IMR-90 (cell line): Measurements from ENCODE around the gene YPEL4. TPM values are rescaled to one million over a fixed set of nuclear protein-coding genes. Genes with fewer than 3 reads are reported as not detected.

ENCODE experiments used
- ATAC-seq: fragments of 200-7000 bp; cut with Tn5 transposase; 2 replicates; pipeline ENCODE4 v1.9.1; 2020; ENCODE audit warnings: low read depth, mild to moderate bottlenecking, moderate library complexity
- Bru-seq: library from RNA; stranded (reverse); fragments of 400-500 nt; gene quantifications from one replicate; lab custom pipeline; 2021; lab: Mats Ljungman, UMichigan
- BruChase-seq, 2 experiments: library from RNA; stranded (reverse); fragments of 400-500 nt; gene quantifications; one replicate each; lab custom pipeline; 2021; lab: Mats Ljungman, UMichigan
- BruUV-seq: library from RNA; stranded (reverse); fragments of 400-500 nt; replicated peaks from 2 replicates; lab custom pipeline; 2021; lab: Mats Ljungman, UMichigan
- CTCF ChIA-PET: fragments of 300-600 bp; formaldehyde crosslinking; extraction: SDS; loops from one replicate; lab custom pipeline; 2021; ENCODE audit warnings: antibody characterized with exemption; lab: Yijun Ruan, JAX
- POLR2A ChIA-PET: fragments of 300-600 bp; sonication (Branson Sonifier 250); formaldehyde crosslinking; loops from one replicate; lab custom pipeline; 2022; ENCODE audit warnings: antibody characterized with exemption; ENCODE audit not compliant: unreplicated experiment; lab: Charles Lee
- DNase-seq: peaks from one replicate; pipeline ENCODE4 v3.0.0; 2013
- H2AFZ ChIP-seq: replicated peaks from 2 replicates; pipeline ENCODE3; 2013; ENCODE audit warnings: low read length, mild to moderate bottlenecking; ENCODE audit not compliant: poor library complexity
- H2AK5ac ChIP-seq: 2 replicates; pipeline ENCODE4 v1.6.1; 2013; ENCODE audit warnings: low read depth, low read length, inconsistent platforms
- H2AK9ac ChIP-seq: replicated peaks from 2 replicates; pipeline ENCODE3; 2013; ENCODE audit warnings: mild to moderate bottlenecking, low read depth, low read length, moderate library complexity; ENCODE audit not compliant: poor library complexity
- H2BK120ac ChIP-seq: 2 replicates; pipeline ENCODE4 v1.6.1; 2013; ENCODE audit warnings: low read depth, low read length, inconsistent platforms
- H2BK15ac ChIP-seq: 3 replicates; pipeline ENCODE4 v1.6.1; 2013; ENCODE audit warnings: low read depth, low read length, inconsistent platforms
- H2BK20ac ChIP-seq: 2 replicates; pipeline ENCODE4 v1.6.1; 2013; ENCODE audit warnings: low read depth, mild to moderate bottlenecking, inconsistent platforms, low read length, moderate library complexity
- H2BK5ac ChIP-seq: 2 replicates; pipeline ENCODE4 v1.6.1; 2013; ENCODE audit warnings: mild to moderate bottlenecking, low read depth, low read length, inconsistent platforms; ENCODE audit not compliant: poor library complexity, severe bottlenecking
- H3K14ac ChIP-seq: replicated peaks from 2 replicates; pipeline ENCODE4 v1.6.1; 2013; ENCODE audit warnings: low read depth, low read length, inconsistent platforms
- H3K18ac ChIP-seq: 2 replicates; pipeline ENCODE4 v1.6.1; 2013; ENCODE audit warnings: low read depth, low read length, control low read depth
- H3K23ac ChIP-seq: 2 replicates; pipeline ENCODE4 v1.6.1; 2013; ENCODE audit warnings: low read depth, low read length, inconsistent platforms
- H3K27ac ChIP-seq: 2 replicates; pipeline ENCODE4 v1.5.1; 2013; ENCODE audit warnings: mild to moderate bottlenecking, control low read depth, low read length; ENCODE audit not compliant: insufficient read depth
- H3K27me3 ChIP-seq: 2 replicates; pipeline ENCODE4 v1.6.1; 2013; ENCODE audit warnings: low read length; ENCODE audit not compliant: control insufficient read depth, insufficient read depth
- H3K36me3 ChIP-seq: 2 replicates; pipeline ENCODE4 v1.6.1; 2013; ENCODE audit warnings: low read length, mixed read lengths; ENCODE audit not compliant: control insufficient read depth, insufficient read depth
- H3K4ac ChIP-seq: 2 replicates; pipeline ENCODE4 v1.6.1; 2013; ENCODE audit warnings: low read depth, low read length, inconsistent platforms
- H3K4me1 ChIP-seq: 2 replicates; pipeline ENCODE4 v1.6.1; 2013; ENCODE audit warnings: low read length, mixed read lengths; ENCODE audit not compliant: control insufficient read depth, insufficient read depth
- H3K4me2 ChIP-seq: 2 replicates; pipeline ENCODE4 v1.6.1; 2013; ENCODE audit warnings: low read depth, mild to moderate bottlenecking, control low read depth, low read length, moderate library complexity
- H3K4me3 ChIP-seq: 2 replicates; pipeline ENCODE4 v1.5.1; 2013; ENCODE audit warnings: low read depth, mild to moderate bottlenecking, control low read depth, low read length, moderate library complexity; ENCODE audit not compliant: insufficient read depth
- H3K56ac ChIP-seq: 2 replicates; pipeline ENCODE4 v1.6.1; 2013; ENCODE audit warnings: low read length, inconsistent platforms; ENCODE audit not compliant: insufficient read depth; ENCODE audit errors: extremely low read depth
- H3K79me1 ChIP-seq, 2 experiments: 2 replicates each; pipeline ENCODE4 v1.6.1; 2013; ENCODE audit warnings: low read length in 2 of 2, inconsistent platforms in 1 of 2, low read depth in 1 of 2
- H3K9ac ChIP-seq: 2 replicates; pipeline ENCODE4 v1.6.1; 2013; ENCODE audit warnings: low read depth, low read length, control low read depth
- H3K9me1 ChIP-seq: 2 replicates; pipeline ENCODE4 v1.6.1; 2013; ENCODE audit warnings: low read length, inconsistent platforms; ENCODE audit not compliant: insufficient read depth
- H3K9me3 ChIP-seq: 2 replicates; pipeline ENCODE4 v1.6.1; 2013; ENCODE audit warnings: low read length; ENCODE audit not compliant: control insufficient read depth, insufficient read depth
- H4K20me1 ChIP-seq: 2 replicates; pipeline ENCODE4 v1.6.1; 2013; ENCODE audit warnings: low read length, inconsistent platforms; ENCODE audit not compliant: insufficient read depth
- H4K5ac ChIP-seq: 2 replicates; pipeline ENCODE4 v1.6.1; 2013; ENCODE audit warnings: mild to moderate bottlenecking, low read depth, low read length, control low read depth
- H4K8ac ChIP-seq, 2 experiments: 2 replicates each; pipeline ENCODE4 v1.6.1; 2013; ENCODE audit warnings: low read depth in 2 of 2, low read length in 2 of 2, control low read depth in 1 of 2, inconsistent platforms in 1 of 2
- H4K91ac ChIP-seq: 2 replicates; pipeline ENCODE4 v1.6.1; 2013; ENCODE audit warnings: low read depth, low read length, inconsistent platforms; ENCODE audit not compliant: insufficient read depth
- FOS ChIP-seq: fragments of 150-350 bp; IDR thresholded peaks from 2 replicates; pipeline ENCODE4 v1.6.1; 2016; ENCODE audit warnings: low read depth, low read length
- MAZ ChIP-seq: IDR thresholded peaks from 2 replicates; pipeline ENCODE4 v1.6.1; 2012; ENCODE audit warnings: low read depth, mild to moderate bottlenecking, low read length, improper control_type of control experiment, moderate library complexity, borderline replicate concordance
- NFE2L2 ChIP-seq: fragments of 150-350 bp; IDR thresholded peaks from 2 replicates; pipeline ENCODE4 v1.6.1; 2016; ENCODE audit warnings: low read depth, mild to moderate bottlenecking, low read length
- RAD21 ChIP-seq: IDR thresholded peaks from 2 replicates; pipeline ENCODE4 v1.6.1; 2012; ENCODE audit warnings: low read length, improper control_type of control experiment
- WGBS, 2 experiments: methylation state at CpG; one replicate each; pipeline versions ENCODE4 v1.1.5 to v1.1.7; 2013; ENCODE audit warnings: missing lambda C conversion rate in 2 of 2; ENCODE audit not compliant: insufficient read length in 1 of 2; ENCODE audit errors: extremely low coverage in 2 of 2; 5-methylcytosine and 5-hydroxymethylcytosine counted together
- dilution Hi-C: fragments of 300-500 bp; cut with HindIII; formaldehyde crosslinking; loops from one replicate; pipeline ENCODE4 v1.14.3; 2018; ENCODE audit warnings: low sequenced_read_pairs; ENCODE audit not compliant: unreplicated experiment
- in situ Hi-C: fragments of 300-500 bp; cut with MboI; formaldehyde crosslinking; loops from 3 replicates; pipeline ENCODE4 v1.14.3; 2019; ENCODE audit warnings: low sequenced_read_pairs, inconsistent platforms, mixed read lengths
- intact Hi-C: fragments of 100-400 bp; cut with micrococcal nuclease; formaldehyde crosslinking; loops from 2 replicates; pipeline ENCODE4 v1.10.0; 2022
- long read RNA-seq: library from polyadenylated mRNA; unstranded; transcript quantifications from one replicate; pipeline ENCODE4 v2.0.0, GENCODE V29; 2021; ENCODE audit not compliant: unreplicated experiment
- polyA plus RNA-seq, 3 experiments: library from polyadenylated mRNA; depleted of rRNA; stranded (reverse); fragments of >200 nt; gene quantifications; 2 replicates each; pipeline ENCODE4 v1.2.3, GENCODE V29; 2012; ENCODE audit warnings: low replicate concordance in 1 of 3
- total RNA-seq: library from RNA; depleted of rRNA; stranded (reverse); fragments of >200 nt; gene quantifications from 2 replicates; pipeline ENCODE4 v1.2.3, GENCODE V29; 2012; rRNA removed

YPEL4 gene
- total RNA-seq = under 0.01 and 0.18 TPM in 2 replicates
- 0.57 and 0.79 TPM in 2 replicates for polyA plus RNA-seq (2012; rRNA removed)
- 0.54 and 0.74 TPM in 2 replicates for polyA plus RNA-seq (2012; cell fraction: cytosol; rRNA removed)
- polyA plus RNA-seq (2012; cell fraction: nucleus; rRNA removed; ENCODE audit: low replicate concordance) = 2.4 and 6.6 TPM in 2 replicates
- percentile 29 among the genes with signal in this experiment for Bru-seq, nascent RNA
- BruChase-seq, experiment 1, labeled RNA remaining after a 6-hour chase = percentile 34 among the genes with signal in this experiment
- BruChase-seq, experiment 2, labeled RNA remaining after a 2-hour chase = percentile 39 among the genes with signal in this experiment
- long read RNA-seq, partial matches to known transcripts = 3 of 10 reads
- long read RNA-seq, other reads (novel, unspliced or antisense) = 6 of 10 reads

- Histone ChIP-seq H2BK5ac (peak within 1 kb of the TSS; percentile 75), H3K27ac (peak within 1 kb of the TSS; percentile 79), H3K4me3 (peak within 1 kb of the TSS; percentile 67), H2BK120ac (no peak within 1 kb of the TSS), H3K27me3 (no peaks in the 10 kb centered on the region), H3K4me1 (peaks cover 20% of the 10 kb centered on the region), H2BK20ac (no peak within 1 kb of the TSS), H3K18ac (peak within 1 kb of the TSS; percentile 90), H3K4me2 (peak within 1 kb of the TSS; percentile 98), H3K36me3 (peaks cover 4% of the 10 kb centered on the region; the same call in 1 of the 2 replicates), H2AFZ (peak within 1 kb of the TSS; percentile 84), H3K4ac (peak within 1 kb of the TSS; percentile 74), H4K5ac (peak within 1 kb of the TSS; percentile 59), H2AK9ac (peak within 1 kb of the TSS; percentile 73), H4K91ac (no peak within 1 kb of the TSS), H3K56ac (no peak within 1 kb of the TSS), H3K14ac (peak within 1 kb of the TSS; percentile 61; the same call in 1 of the 2 replicates), H4K20me1 (peaks cover 38% of the 10 kb centered on the region), H3K79me1 (peaks cover 0 to 21% of the 10 kb centered on the region in 2 experiments; a peak in 2 of 4 replicates), H3K9ac (peak within 1 kb of the TSS; percentile 79), H3K23ac (peak within 1 kb of the TSS; percentile 55; the same call in 1 of the 2 replicates), H2AK5ac (peak within 1 kb of the TSS; percentile 82), H2BK15ac (no peak within 1 kb of the TSS), H3K9me3 (no peaks in the 10 kb centered on the region), H4K8ac (peak within 1 kb of the TSS; percentile 47 to 80; a peak in 3 of 4 replicates), H3K9me1 (0 out of 2 replicates have a peak, but pooled peaks cover 8% of the 10 kb centered on the region)
- dilution Hi-C loops = no loop called here
- WGBS, 2 experiments = 20% methylated on average over 1 of the region's 15 CpGs; no CpG with 5 or more reads in 1 of the 2 experiments
- intact Hi-C loops = loop anchor here (5.0 kb wide), 1 partner anchor 872 kb away; no protein-coding TSS in a partner anchor
- DNase-seq (peak; percentile 83), ATAC-seq (peak; percentile 63)
- in situ Hi-C loops = loop anchor here (10.0 kb wide), 2 partner anchors 155 to 195 kb away; no protein-coding TSS in a partner anchor
- TF ChIP-seq RAD21 = no peak
- TF ChIP-seq MAZ = peak; percentile 77; the same call in 1 of the 2 replicates
- TF ChIP-seq FOS = peak; percentile 41; the same call in 1 of the 2 replicates
- TF ChIP-seq NFE2L2 = no peak
- POLR2A ChIA-PET = no interaction called here
- CTCF ChIA-PET = interaction anchor here (1.0 kb wide), 1 partner anchor 874 kb away, joined by 4 read pairs; no protein-coding TSS in a partner anchor
- BruUV-seq = no TSS peak
Measured at GRCh38 chr11:57649826-57650738, at the start of gene YPEL4. Gene YPEL4, minus strand, starts transcription at chr11:57649912. Its CDS starts 2,805 bp downstream, at chr11:57647107.
